Activated naive CD8-positive, alpha-beta T cell treated with anti-CD3 and anti-CD28 coated beads for 36 hours (primary cell): Measurements from ENCODE around the gene MYT1. TPM values are rescaled to one million over a fixed set of nuclear protein-coding genes. Genes with fewer than 3 reads are reported as not detected.

Source experiments
- DNase-seq: peaks from one replicate; pipeline ENCODE4 v3.0.0; 2021
- H3K27ac Mint-ChIP-seq: one replicate; pipeline ENCODE4 v1.8.0; 2022; ENCODE audit warnings: mild to moderate bottlenecking, moderate library complexity, mixed read lengths
- H3K27me3 Mint-ChIP-seq: one replicate; pipeline ENCODE4 v1.8.0; 2022; ENCODE audit warnings: mild to moderate bottlenecking, mixed read lengths
- H3K36me3 Mint-ChIP-seq: one replicate; pipeline ENCODE4 v1.8.0; 2021; ENCODE audit warnings: mild to moderate bottlenecking, mixed read lengths
- H3K4me1 Mint-ChIP-seq: one replicate; pipeline ENCODE4 v1.8.0; 2021; ENCODE audit warnings: mixed read lengths
- H3K4me3 Mint-ChIP-seq: one replicate; pipeline ENCODE4 v1.8.0; 2022; ENCODE audit warnings: mild to moderate bottlenecking, moderate library complexity, mixed read lengths
- H3K9me3 Mint-ChIP-seq: one replicate; pipeline ENCODE4 v1.8.0; 2022; ENCODE audit warnings: mixed read lengths
- total RNA-seq, 2 experiments: library from RNA; stranded (reverse); gene quantifications; one replicate each; pipeline ENCODE4 v1.2.3, GENCODE V29; 2021

Gene MYT1
- total RNA-seq, 2 experiments from 2014 or later = 0.44 TPM; not detected in 1

DNA sequence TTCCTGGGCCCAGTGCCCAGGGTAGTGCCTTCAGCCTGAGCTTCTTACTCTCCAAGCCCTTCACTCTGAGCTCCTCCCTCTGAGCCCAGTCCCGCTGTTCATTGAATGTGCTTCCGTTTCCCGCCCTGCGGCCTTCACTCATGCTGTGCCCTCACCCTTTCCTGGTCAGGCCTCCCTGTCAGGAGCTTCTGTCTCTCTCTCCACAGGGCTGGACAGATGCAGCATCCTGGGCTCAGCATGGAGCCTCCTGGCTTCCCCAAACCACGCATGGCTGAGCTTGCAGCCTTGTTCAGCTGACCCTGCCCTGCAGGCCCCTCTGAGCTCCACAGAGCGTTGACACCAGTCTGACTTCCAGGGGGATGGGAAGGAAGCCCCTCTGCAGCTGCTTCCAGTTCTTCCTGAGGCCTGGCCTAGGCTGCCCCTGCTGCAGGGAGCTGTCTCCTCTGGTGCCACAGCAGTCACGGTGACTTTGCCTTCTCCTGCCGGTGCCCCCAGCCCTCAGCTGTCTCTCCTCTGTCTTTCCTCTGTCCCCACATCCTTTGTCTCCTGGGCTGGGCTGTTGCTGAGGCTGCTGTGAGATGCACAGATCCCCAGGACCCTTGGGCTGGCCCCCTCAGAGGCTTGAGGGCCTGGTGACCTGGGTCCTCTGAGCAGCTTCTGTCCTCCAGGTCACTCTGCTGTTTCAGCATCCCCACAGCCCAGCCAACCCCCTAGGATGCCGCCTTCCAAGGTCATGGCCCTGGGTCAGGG lies 7.9 kb upstream of the MYT1 start:
- Mint-ChIP-seq H3K9me3 (no peaks in the 10 kb centered on the region), H3K4me3 (no peak overlapping the region), H3K36me3 (no peaks in the 10 kb centered on the region), H3K27ac (no peak overlapping the region), H3K27me3 (peaks cover 23% of the 10 kb centered on the region), H3K4me1 (no peaks in the 10 kb centered on the region)
- DNase-seq = no peak

DNA sequence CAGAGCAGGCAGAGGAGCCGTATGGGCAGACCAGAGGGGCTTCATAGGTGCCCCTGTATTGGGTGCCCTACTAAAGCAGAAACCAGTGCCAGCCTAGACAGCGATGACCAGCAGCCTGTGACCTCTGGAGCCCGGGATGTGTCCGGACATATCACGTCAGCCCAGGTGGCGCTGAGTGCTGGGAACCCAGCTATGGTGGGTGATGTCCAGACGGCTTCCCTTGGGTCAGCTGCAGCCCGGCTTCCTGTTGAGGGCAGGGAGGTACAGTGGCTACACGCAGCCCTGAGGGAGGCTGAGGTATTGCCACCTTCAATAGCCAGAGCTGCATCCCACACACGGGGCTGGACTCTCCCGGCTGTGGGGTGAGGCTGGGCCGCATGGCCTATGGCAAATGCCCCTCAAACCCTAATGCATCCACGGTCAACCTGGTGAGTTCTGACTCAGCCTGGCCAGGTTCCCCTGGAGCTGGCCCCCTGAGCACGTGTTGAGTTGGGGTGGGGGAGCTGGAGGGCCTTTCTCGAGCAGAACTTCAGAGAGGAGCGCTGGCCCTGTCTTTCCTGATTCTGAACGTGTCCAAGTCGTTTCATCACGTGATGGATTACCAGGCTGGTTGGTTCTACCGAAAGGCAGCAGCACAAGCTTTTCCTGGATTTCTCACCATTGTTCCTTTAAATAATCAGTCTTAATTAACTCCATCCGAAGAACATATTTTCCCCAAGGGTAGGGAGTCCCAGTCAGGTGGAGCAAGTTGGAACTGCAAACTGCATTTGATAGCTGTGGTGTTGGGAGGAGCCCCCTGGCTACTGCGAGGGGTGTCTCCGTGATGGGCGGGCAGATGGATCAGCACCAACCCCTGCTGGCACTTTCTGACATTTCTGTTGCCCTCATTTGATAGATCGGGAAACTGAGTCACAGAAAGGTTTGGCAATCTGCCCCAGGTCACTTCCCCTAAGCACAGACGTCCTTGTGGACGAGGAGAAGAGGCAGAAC lies 7.1 kb upstream of the MYT1 start:
- H3K4me3 Mint-ChIP-seq = no peak overlapping the region
- no peak for DNase-seq
- H3K4me1 Mint-ChIP-seq = no peaks in the 10 kb centered on the region
- no peaks in the 10 kb centered on the region for H3K36me3 Mint-ChIP-seq
- H3K27me3 Mint-ChIP-seq = peaks cover 31% of the 10 kb centered on the region
- H3K9me3 Mint-ChIP-seq = no peaks in the 10 kb centered on the region
- H3K27ac Mint-ChIP-seq = no peak overlapping the region

DNA sequence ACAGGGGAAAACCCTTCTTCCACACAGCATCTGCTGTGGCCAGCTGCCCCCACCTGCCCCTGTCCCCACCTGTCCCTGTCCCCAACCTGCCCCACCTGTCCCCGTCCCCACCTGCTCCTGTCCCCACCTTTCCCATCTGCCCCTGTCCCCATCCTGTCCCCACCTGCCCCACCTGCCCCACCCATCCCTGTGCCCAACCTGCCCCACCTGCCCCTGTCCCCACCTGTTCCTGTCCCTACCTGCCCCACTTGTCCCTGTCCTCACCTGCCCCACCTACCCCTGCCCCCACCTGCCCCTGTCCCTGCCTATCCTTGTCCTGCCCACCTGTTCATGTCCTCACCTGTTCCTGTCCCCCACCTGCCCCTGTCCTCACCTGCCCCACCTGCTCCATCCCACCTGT lies 6.4 kb upstream of the MYT1 start:
- H3K27ac Mint-ChIP-seq = no peak overlapping the region
- H3K4me3 Mint-ChIP-seq = no peak overlapping the region
- no peak for DNase-seq
- no peaks in the 10 kb centered on the region for H3K4me1 Mint-ChIP-seq
- H3K9me3 Mint-ChIP-seq = no peaks in the 10 kb centered on the region
- no peaks in the 10 kb centered on the region for H3K36me3 Mint-ChIP-seq
- peaks cover 38% of the 10 kb centered on the region for H3K27me3 Mint-ChIP-seq

DNA sequence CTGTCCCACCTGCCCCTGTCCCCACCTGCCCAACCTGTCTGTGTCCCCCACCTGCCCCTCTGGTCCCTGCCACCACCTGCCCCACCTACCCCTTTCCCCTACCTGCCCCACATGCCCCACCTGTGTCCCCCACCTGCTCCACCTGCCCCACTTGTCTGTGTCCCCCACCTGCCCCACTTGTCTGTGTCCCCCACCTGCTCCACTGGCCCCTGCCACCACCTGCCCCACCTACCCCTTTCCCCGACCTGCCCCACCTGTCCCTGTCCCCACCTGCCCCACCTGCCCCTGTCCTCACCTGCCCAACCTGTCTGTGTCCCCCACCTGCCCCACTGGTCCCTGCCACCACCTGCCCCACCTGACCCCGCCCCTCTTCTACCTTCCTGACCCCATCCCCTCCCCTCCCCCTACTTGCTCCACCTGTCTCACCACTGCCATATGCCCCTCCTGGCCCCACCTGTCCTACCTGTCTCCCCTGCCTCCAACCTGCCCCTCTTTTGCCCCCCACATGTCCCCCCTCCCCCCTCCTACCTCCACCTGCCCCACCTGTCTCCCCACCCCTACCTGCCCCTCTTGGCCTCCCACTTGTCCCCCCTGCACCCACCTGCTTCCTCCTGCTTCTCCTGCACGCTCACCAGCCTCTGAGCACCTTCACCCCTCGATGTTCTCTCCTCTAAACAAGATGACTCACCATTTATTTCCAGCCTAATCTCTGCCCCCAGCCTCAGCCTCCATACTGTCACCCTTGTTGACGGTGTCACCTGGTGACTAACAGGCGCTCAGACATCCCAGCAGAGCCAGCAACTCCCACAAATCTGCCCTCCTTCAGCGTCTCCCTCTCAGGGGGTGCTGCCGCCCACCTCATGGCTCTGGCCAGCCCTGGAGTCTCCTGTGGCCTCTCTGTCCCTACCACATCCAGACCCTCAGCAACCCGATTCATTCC lies 5.6 kb upstream of the MYT1 start:
- peaks cover 46% of the 10 kb centered on the region for H3K27me3 Mint-ChIP-seq
- no peak for DNase-seq
- no peak overlapping the region for H3K27ac Mint-ChIP-seq
- no peak overlapping the region for H3K4me3 Mint-ChIP-seq
- H3K36me3 Mint-ChIP-seq = no peaks in the 10 kb centered on the region
- H3K4me1 Mint-ChIP-seq = no peaks in the 10 kb centered on the region
- H3K9me3 Mint-ChIP-seq = no peaks in the 10 kb centered on the region

DNA sequence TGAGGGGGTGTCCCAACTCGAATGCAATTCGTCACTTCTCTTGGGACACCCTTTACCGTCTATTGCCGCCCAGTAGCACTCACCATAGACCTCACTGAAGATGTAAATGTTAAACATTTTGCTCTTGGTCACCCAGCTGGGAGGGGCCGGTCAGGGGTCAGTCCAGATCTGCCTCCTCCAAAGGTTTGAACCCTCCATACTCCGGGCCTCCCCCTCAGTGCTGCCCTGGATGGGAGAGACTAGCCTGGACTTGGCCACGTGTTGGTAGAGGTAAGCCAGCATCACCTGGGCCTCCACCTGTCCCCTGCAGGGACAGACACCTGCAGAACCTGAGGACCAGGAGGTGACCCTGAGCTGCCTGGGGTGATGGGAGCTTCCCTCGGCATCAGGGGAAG lies 5.0 kb upstream of the MYT1 start:
- Mint-ChIP-seq H3K36me3 (no peaks in the 10 kb centered on the region), H3K27me3 (peaks cover 52% of the 10 kb centered on the region), H3K4me1 (no peaks in the 10 kb centered on the region), H3K4me3 (no peak overlapping the region), H3K9me3 (no peaks in the 10 kb centered on the region), H3K27ac (no peak overlapping the region)
- DNase-seq = no peak

DNA sequence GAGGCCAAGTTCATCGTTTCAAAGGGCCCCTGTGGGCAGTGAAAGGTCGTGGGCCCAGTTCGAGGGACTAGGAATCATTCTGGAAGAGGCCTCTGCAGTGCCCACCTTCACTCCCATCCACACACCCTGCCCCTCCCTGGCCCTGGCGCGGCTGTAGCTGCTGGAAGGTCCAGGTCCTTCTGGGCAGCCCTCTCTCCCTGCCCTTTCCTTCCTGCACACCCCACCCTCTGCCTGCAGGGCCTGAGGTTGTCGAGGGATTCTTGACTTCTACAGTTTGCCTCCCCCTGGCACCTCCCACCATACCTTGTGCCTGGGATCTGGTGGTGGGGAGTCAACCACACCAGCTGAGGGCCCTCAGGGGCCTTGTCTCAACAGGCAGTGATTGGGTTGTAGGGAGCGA lies 4.5 kb upstream of the MYT1 start:
- no peaks in the 10 kb centered on the region for H3K4me1 Mint-ChIP-seq
- no peak overlapping the region for H3K4me3 Mint-ChIP-seq
- H3K9me3 Mint-ChIP-seq = no peaks in the 10 kb centered on the region
- DNase-seq = no peak
- H3K27me3 Mint-ChIP-seq = peaks cover 57% of the 10 kb centered on the region
- H3K27ac Mint-ChIP-seq = no peak overlapping the region
- no peaks in the 10 kb centered on the region for H3K36me3 Mint-ChIP-seq

DNA sequence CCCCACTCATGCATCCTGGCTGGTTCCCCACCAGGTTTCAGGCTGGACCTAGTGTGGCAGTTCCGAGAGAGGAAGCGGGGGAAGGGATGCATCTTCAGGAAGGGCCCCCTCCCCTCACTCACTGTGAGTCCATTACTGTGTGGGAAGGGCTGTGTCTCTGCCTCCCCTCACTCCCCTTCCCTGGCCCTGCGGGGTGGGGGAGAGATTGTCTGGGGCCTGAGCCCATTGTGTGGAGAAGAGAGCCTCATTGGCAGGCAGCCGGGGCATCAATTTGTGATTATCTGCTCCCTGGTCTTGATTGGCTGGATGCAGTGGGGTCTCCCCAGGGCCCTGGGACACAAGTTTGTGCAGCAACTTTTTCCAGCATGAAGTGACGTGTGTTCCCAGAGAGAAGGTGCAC lies 4.1 kb upstream of the MYT1 start:
- Mint-ChIP-seq H3K4me1 (no peaks in the 10 kb centered on the region), H3K27ac (no peak overlapping the region), H3K27me3 (peaks cover 61% of the 10 kb centered on the region), H3K36me3 (no peaks in the 10 kb centered on the region), H3K4me3 (no peak overlapping the region), H3K9me3 (no peaks in the 10 kb centered on the region)
- no peak for DNase-seq

DNA sequence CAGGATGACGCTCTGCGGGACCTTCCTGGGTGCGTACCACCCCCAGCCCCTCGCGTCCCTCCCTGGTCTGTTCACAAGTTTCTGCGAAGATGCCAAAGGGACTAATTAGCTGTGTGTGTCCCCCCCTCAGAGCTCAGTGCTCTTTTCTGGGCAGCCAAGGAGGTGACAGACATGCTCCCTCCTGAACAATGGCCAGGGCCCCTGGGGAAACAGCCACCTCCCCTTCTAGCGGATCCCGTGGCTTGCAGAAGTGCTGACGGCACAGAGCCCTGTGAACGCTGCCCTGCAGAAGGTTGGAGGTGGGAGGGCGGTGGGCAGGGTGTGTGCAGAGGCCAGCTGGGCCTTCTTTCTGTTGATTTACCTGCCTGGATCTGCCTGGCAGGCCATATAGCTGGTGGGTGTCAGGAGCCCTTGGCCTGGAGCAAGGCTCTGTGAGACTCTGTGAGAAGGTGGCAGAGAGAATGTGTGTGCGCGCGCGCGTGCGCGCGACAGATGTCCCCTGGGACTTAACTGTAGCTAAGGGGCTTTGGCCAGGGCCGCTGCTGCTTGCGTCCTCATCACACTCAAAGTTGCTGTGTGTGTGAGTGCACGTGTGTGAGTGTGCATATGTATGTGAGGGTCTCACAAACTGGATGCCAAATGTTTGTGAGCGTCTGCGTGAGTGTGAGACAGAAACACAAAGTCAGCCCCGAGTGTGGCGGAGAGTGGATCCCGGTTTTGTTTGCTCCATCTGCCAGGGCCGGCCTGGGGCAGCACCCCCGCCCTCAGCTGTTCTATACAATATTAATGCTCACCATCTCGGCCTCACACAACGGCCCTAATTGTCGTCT lies 3.5 kb upstream of the MYT1 start:
- DNase-seq = no peak
- Mint-ChIP-seq H3K36me3 (no peaks in the 10 kb centered on the region), H3K27ac (no peak overlapping the region), H3K4me1 (no peaks in the 10 kb centered on the region), H3K27me3 (peaks cover 67% of the 10 kb centered on the region), H3K9me3 (no peaks in the 10 kb centered on the region), H3K4me3 (no peak overlapping the region)

DNA sequence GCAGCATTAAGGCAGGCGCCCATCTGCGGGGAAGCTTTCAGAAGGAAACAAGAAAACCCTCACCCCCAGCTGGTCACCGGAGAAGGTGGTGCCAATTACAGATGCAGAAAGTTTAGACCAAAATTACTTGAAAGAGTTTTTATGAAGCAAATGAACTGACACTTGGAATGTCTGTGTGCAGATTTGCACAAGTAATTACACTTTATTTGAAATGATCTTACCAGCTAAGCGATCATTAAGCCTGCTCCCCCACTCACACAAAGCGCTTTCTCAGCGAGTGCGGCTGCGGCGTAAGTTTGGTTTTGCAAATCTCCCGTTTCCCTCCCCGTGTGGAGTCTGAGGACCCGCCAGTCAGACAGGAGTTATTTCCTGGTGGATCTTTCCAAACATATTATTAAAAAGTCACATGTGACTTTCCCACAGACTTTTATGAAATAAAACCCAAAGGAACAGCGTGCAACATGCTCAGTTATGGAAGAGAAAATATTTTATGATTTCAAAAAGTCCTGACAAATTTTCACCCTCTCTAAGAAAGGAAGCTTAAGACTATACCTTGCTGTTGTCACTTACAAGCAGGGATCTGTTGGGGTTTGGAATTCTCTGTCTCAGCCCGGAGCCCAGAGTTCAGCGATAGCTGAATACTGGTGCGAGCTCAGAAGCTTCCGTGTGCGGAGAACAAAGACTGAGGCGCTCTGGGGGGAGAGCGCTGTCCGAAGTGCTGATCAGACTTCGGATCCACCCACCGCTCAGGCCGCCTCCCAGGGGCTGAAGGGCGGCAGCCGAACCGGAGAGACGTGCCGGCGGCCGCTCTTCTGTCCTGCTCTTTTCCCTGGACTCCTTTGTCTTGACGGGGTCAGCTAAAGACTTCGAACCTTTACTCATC lies 2.7 kb upstream of the MYT1 start:
- no peak overlapping the region for H3K27ac Mint-ChIP-seq
- DNase-seq = peak; percentile 40
- H3K4me1 Mint-ChIP-seq = no peaks in the 10 kb centered on the region
- H3K27me3 Mint-ChIP-seq = peaks cover 72% of the 10 kb centered on the region
- no peaks in the 10 kb centered on the region for H3K36me3 Mint-ChIP-seq
- no peak overlapping the region for H3K4me3 Mint-ChIP-seq
- no peaks in the 10 kb centered on the region for H3K9me3 Mint-ChIP-seq

DNA sequence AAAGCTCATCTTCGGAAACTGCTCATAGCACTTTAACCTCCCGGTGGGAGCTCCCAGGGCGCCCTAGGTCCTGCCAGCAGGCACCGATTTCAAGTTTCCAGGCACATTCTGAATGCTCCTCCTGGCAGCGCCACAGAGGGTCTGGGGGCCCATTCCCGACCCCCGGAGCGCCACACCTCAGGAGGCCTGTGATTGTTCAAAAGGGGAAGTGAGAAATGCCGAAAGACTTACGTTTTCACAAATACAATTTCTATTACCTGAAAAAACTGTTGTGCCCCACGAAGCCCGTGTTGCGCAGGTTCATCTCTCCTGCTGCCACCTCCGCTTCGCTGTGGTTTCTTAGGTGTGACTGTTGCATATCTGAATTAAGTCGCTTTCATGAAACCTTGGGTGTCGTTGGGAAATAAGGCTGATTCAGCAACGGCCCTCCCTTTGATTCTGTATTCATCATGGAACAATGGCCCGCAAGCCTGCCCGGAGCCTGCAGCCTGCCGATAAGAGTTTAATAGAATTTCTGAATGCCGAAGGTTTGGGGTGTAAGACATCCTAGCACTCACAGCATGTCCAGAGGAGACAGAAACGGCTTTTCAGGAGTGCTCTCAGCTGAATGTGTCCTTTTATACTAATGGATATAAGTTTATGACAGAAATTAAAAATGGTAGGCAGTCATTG lies 1.9 kb upstream of the MYT1 start:
- no peaks in the 10 kb centered on the region for H3K36me3 Mint-ChIP-seq
- no peak overlapping the region for H3K4me3 Mint-ChIP-seq
- H3K9me3 Mint-ChIP-seq = no peaks in the 10 kb centered on the region
- no peaks in the 10 kb centered on the region for H3K4me1 Mint-ChIP-seq
- H3K27me3 Mint-ChIP-seq = peaks cover 80% of the 10 kb centered on the region
- DNase-seq = no peak
- H3K27ac Mint-ChIP-seq = no peak overlapping the region

DNA sequence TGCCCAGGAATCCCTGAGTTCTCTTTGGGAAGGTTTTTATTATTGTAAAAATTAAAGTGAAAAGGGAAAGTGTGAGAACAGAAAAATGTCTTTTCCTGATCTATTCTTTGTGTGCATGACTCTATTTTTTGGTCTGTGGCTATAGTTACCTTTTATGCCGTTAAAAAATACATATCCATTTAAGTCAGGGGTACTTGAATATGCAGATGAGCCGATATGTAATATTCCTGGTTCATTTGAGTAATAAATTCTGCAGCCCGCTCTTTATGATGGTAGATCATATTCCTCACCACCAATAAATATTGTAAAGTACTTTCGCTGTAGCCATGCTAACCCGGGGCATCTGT lies 503 bp upstream of the MYT1 start:
- H3K27ac Mint-ChIP-seq = no peak overlapping the region
- no peak overlapping the region for H3K4me3 Mint-ChIP-seq
- no peaks in the 10 kb centered on the region for H3K36me3 Mint-ChIP-seq
- H3K27me3 Mint-ChIP-seq = peaks cover 89% of the 10 kb centered on the region
- DNase-seq = no peak
- no peaks in the 10 kb centered on the region for H3K4me1 Mint-ChIP-seq
- no peaks in the 10 kb centered on the region for H3K9me3 Mint-ChIP-seq

DNA sequence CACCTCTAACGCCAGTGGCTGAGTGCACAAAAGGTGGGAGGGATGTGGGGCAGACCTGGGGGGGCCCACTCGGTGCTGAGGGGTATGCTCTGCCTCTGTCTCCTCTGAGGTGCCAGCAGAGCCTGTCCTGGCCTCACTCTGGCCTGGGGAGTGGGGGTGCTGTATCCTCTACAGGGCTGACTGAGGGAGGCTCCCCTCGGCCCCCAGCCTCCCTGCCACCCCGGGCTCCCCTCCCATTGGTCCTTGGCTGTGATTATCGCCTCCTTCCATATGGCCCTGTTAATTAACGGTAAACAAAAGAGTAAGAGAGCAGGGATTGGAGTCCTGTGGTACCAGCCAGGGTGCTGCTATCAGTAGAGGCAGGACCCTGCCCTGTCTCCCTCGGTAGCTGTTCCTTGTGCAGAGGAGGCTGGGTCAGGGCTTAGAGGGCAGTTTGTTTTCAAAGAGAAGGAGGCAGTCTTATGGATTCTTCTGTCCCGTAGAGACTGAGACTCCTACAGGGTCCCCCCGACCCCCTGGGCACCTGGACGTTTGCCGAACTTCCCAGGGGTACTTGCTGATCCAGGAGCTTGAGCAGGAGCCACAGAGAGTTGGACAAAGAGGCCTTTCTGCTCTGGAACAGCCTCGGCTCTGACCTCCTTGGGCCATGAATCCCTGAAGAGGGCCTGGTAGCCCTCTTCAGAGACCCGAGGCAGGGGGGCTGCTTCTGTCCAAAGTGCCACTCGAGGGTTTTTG lies 1.8 kb downstream of the MYT1 start:
- no peak for DNase-seq
- no peaks in the 10 kb centered on the region for H3K4me1 Mint-ChIP-seq
- no peak overlapping the region for H3K4me3 Mint-ChIP-seq
- no peak overlapping the region for H3K27ac Mint-ChIP-seq
- H3K9me3 Mint-ChIP-seq = no peaks in the 10 kb centered on the region
- no peaks in the 10 kb centered on the region for H3K36me3 Mint-ChIP-seq
- H3K27me3 Mint-ChIP-seq = peaks cover 69% of the 10 kb centered on the region
